ENCODE data around the gene PTPRK.

The PTPRK gene

DNA sequence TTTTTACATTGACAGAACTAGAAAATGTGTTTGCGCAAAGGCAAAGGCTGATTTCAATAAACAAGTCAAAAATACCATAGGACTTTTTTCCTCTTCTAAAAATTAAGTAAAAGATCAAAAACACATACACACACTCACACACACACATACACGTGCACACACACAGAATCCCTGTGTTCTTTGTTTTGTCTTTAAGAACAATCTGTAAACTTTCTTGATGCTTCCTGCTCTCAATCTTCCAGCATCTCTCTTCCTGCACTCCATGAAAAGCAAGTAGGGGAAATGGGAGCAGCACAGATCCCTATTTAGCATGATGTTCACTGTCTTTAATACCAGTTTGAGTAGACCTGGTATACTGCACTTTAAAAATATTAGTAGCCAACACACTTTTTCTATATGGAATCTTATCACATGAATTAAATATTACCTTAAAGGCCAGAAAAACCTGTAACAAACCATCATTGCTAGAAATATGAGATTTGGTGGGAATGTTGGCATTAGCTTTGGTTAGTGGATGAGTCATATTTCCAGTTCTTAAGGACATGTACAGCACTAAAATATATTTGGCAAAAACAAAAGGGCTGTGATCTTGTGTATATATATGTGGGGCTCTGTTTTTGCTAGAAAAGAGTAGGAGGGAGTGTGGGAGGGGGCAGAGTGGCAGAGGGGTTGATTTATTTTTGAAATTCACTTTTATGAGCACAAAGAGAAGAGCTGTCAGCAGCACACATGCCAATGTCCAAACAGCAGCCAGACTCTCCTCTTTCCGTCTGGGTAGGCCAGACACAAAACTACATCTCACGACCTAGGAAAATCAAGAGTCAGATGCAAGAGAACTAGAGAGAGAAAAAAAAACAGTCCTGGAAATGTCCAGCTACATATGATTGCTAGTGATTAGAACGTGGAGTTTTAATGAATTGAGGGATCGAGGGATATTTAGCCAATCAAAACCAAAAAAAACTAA lies 4.6 kb downstream of the PTPRK start:
- no peak for DNase-seq (ENCODE audit: low spot score)

GRCh38 chr6:128513878-128514277 lies 6.5 kb downstream of the PTPRK start:
- DNase-seq (ENCODE audit: low spot score), result no peak

- DNase-seq (ENCODE audit: low spot score), result no peak
Measured at GRCh38 chr6:128512296-128512695, 8.1 kb downstream of the PTPRK start.

DNA sequence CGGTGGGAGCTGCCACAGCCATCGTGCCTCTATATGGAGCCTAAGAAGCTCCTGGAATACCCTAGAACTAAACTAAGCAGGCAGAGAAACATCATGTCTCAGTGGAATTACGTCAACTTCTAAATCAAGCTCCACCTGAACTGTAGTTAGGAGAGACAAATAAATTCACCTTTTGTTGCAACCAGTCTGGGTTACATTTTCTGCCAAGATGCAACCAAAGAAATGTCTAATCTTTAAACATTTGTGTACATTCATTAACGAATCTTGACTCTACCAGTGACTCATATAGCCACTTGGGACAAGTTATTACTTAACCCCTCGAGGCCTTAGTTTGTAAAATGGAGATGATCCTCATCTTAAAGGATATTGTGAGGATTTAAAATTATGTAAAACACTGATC lies 8.9 kb downstream of the PTPRK start:
- DNase-seq (ENCODE audit: low spot score), result peak; percentile 56

DNA sequence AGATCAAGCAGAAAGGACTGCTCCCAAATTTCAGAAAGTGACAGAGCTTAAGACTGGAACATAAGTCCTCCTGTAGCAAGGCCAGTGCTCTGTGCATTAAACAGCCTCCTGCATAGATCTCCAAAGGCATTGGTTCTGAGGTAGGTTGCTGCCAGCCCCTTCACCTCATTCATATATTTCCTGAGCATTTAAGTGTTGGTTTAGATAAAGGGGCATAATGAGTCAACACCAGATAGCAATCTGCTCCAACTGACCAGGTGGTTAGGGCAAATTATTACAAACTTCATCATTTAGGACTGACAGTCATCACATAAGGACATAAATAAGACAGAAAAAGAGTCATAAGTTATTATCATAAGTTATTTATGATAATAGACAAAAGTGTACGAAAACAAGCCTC lies 10.7 kb downstream of the PTPRK start:
- no peak for DNase-seq (ENCODE audit: low spot score)

DNA sequence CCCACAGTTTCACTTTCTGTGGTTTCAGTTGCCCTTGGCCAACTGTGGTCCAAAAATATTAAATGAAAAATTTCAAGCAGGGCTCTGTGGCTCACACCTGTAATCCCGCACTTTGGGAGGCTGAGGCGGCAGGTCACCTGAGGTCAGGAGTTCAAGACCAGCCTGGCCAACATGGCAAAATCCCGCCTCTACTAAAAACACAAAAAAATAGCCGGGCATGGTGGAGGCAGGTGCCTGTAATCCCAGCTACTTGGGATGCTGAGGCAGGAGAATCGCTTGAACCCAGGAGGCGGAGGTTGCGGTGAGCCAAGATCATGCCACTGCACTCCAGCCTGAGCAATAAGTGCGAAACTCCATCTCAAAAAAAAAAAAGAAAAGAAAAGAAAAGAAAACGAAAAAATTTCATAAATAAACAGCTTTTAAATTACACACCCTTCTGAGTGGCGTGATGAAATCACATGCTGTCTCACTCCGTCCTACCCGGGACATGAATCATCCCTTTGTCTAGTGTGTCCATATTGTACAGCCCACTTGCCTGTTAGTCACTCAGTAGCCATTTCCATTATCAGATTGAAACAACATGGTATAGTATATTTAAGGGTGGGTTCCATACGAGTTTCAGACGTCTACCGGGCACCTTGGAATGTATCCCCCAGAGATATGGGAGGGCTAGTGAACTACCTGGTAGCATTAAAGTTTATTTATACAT lies 11.7 kb downstream of the PTPRK start:
- DNase-seq (ENCODE audit: low spot score), result peak; percentile 80

- DNase-seq (ENCODE audit: low spot score), result peak; percentile 59
Measured at GRCh38 chr6:128507337-128508310, 12.8 kb downstream of the PTPRK start.

- DNase-seq (ENCODE audit: low spot score), result no peak
Measured at GRCh38 chr6:128505603-128506002, 14.8 kb downstream of the PTPRK start.

GRCh38 chr6:128504003-128504654 lies 16.3 kb downstream of the PTPRK start:
- no peak for DNase-seq (ENCODE audit: low spot score)

DNA sequence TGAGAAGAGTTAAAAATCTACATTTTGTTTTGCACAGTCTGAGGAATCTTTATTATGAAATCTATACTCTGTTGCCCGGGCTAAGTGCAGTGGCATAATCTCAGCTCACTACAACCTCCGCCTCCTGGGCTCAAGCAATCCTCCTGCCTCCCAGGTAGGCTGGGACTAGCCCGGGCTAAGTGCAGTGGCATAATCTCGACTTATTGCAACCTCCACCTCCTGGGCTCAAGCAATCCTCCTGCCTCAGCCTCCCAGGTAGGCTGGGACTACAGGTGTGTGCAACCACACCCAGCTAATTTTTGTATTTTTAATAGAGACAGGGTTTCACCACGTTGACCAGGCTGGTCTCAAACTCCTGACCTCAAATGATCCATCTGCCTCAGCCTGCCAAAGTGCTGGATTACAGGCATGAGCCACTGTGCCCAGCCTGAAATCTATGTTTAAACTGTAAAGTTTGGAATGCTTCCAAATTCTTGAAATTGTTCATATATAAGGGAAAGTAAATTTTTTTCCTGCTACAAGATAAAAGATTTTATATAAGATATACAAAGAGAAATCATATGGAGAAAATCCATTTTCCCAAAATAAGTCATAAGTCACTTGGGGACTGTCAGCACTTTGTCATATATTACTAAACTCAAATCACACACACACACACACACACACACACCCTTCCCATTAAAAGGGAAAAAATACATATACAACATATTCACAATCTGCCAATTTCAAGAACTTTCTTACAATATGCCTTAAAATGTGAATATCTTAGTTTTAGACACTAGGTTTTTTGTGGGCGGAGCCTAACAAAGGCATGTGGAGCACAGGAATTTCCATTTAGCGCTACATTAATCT lies 19.4 kb downstream of the PTPRK start:
- peak; percentile 37 for DNase-seq (ENCODE audit: low spot score)

GRCh38 chr6:128500014-128500413 lies 20.4 kb downstream of the PTPRK start:
- DNase-seq (ENCODE audit: low spot score), result peak; percentile 56

GRCh38 chr6:128499079-128499731 lies 21.2 kb downstream of the PTPRK start:
- DNase-seq (ENCODE audit: low spot score), result peak; percentile 72

DNA sequence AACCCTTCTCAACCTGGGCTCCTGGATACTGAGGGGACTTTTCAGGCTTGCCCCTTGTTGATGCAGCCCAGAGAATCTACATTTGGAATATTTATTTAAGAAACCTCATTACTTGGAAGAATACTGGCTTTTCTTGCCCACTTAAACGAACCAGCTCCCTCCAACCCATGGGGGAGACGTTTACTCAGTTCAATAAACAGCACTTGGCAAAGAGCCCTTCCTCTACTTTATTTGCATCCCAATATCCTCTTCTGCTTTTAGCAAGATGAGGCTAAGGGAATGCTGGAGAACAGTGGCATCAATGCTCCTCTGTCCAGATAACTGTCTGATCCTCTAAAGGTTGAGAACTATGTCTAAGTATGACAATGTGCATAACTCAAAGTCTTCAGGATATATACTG lies 22.2 kb downstream of the PTPRK start:
- DNase-seq (ENCODE audit: low spot score), result no peak

DNA sequence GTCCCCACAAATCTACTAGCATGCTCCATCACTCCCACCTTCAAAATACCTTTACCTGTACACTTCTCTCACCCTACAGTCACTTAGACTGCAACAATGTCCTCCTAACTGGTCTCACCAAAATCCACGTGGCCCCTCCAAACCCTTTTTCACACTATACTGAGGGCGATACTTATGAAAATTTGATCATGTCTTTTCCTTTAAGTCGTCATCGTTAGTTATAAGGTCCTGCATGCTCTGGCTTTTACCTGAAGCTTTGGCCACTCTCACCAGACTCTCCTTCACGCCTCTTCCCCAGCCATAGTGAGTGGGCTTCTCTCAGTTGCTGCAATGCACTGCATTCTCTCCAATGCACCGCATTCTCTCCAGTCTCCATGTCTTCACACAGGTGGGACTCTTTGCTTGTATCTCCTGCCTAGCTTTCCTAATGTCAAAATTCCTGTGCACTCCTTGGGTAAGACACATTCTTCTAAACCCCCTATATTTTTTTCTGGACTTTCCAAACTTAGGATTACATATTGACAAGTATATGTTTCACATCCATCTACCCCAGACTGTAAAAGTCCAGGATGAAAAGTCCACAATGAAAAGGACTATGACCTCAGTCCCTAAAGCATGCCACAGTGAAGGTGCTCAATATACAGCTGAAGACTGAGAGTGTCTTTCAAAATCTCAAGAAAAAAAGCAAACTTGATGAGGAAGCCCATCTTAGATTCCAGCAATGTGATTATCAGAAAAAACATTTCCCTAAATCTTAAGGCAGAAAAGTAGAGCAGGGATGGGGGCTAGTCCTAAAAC lies 24.7 kb downstream of the PTPRK start:
- DNase-seq (ENCODE audit: low spot score), result no peak

GRCh38 chr6:128494440-128494839 lies 26.0 kb downstream of the PTPRK start:
- no peak for DNase-seq (ENCODE audit: low spot score)

DNA sequence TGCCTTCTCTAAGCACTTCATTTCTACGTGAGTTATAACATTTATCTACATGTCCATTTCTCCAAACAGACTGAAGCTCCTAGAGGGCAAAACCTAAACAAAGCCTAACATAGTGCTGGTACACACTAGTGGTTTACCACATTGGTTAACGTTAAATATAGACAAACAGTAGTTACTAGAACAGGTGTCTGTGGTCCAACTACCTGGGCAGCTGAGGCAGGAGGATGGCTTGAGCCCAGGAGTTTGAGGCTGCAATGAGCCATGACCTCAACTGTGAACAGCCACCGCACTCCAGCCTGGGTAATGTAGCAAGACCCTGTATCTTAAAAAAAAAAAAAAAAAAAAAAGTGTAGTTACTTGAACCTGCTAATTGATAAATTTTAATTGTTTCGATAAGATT lies 26.5 kb downstream of the PTPRK start:
- no peak for DNase-seq (ENCODE audit: low spot score)

GRCh38 chr6:128492386-128492785 lies 28.0 kb downstream of the PTPRK start:
- peak; percentile 32 for DNase-seq (ENCODE audit: low spot score)

- DNase-seq (ENCODE audit: low spot score), result peak; percentile 48
Measured at GRCh38 chr6:128491610-128492206, 28.7 kb downstream of the PTPRK start.

DNA sequence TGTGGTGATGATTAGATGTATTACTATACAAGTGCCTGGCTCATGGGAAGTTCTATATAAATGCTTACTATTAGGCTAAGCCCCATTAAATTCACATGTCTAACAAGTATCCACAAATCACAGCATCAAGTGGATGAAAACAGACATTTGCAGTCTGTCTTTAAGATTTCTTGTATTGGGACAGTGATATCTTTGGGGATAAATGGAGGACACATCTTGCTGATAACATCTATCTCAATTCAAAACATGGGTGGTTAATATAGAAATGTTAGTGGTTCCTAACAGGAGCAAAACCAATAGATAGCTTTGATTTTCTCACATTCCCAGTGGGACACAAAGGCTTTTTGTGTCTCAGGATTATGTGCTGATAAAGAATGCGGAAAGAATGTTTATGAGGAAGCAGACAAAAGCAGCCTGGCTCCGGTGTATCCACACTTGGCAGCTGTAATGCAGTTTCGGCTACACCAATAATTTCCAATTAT lies 29.3 kb downstream of the PTPRK start:
- DNase-seq (ENCODE audit: low spot score), result peak; percentile 70
